Body of pancreas (tissue), 4 donors: ENCODE measurements around the gene EFCAB11. TPM values are rescaled to one million over a fixed set of nuclear protein-coding genes. Genes with fewer than 3 reads are reported as not detected.

Source experiments
- ATAC-seq: fragments of 150-250 bp; one replicate; pipeline ENCODE4 v1.9.1; 2016
- DNase-seq, 4 donors: peaks; one replicate each; pipeline ENCODE4 v3.0.0-alpha.2; 2019
- H3K27ac ChIP-seq, 4 donors: fragments of 200-600 bp; sonication (generic); 1 replicate in 3 of 4; 2 replicates in 1 of 4; pipeline versions ENCODE4 v1.5.1 to v1.6.1; 2016 to 2019; ENCODE audit warnings: mild to moderate bottlenecking in 1 of 4, mixed read lengths in 1 of 4, moderate library complexity in 1 of 4
- H3K27me3 ChIP-seq, 2 donors: fragments of 200-600 bp; sonication (generic); one replicate each; pipeline ENCODE4 v1.6.0; 2016; ENCODE audit warnings: mild to moderate bottlenecking in 1 of 2
- H3K36me3 ChIP-seq, 2 donors: fragments of 200-600 bp; sonication (generic); replicated peaks in 1 of 2; 2 replicates each; pipeline ENCODE4 v1.5.1; 2016; ENCODE audit warnings: low read depth in 2 of 2; ENCODE audit not compliant: insufficient read depth in 1 of 2
- H3K4me1 ChIP-seq: fragments of 200-600 bp; sonication (generic); one replicate; pipeline ENCODE4 v1.6.0; 2016
- H3K4me3 ChIP-seq, 2 donors: fragments of 200-600 bp; sonication (generic); 1 replicate in 1 of 2; 2 replicates in 1 of 2; pipeline ENCODE4 v1.5.1; 2016 to 2019
- H3K9me3 ChIP-seq, 3 donors: fragments of 200-600 bp; sonication (generic); 1 replicate in 2 of 3; 2 replicates in 1 of 3; pipeline ENCODE4 v1.5.1; 2016
- POLR2A ChIP-seq, 3 donors: fragments of 450-650 bp; IDR thresholded peaks; one replicate each; pipeline ENCODE4 v1.6.1; 2016; ENCODE audit warnings: antibody characterized with exemption in 3 of 3, mild to moderate bottlenecking in 2 of 3
- WGBS, 2 donors: methylation state at CpG; one replicate each; pipeline ENCODE4 v1.1.5; 2017; 5-methylcytosine and 5-hydroxymethylcytosine counted together
- intact Hi-C: fragments of 100-400 bp; cut with DNase I; formaldehyde crosslinking; loops from one replicate; pipeline ENCODE4 v1.15.1; 2023
- total RNA-seq, 2 donors: library from RNA; depleted of rRNA; stranded (reverse); fragments of >200 nt; gene quantifications; one replicate each; pipeline ENCODE4 v1.1.0, GENCODE V29; 2016
- TF ChIP-seq, protein P1 (sequence below), 7 experiments: fragments of 450-650 bp in 4 of 7; fragments of 200-600 bp in 3 of 7; sonication (generic) in 3 of 7; IDR thresholded peaks; one replicate each; pipeline ENCODE4 v1.5.1; 2016 to 2019; ENCODE audit warnings: antibody characterized with exemption in 7 of 7

The EFCAB11 gene
- total RNA-seq, 2 donors from 2014 or later: 1.6 to 2.9 TPM

DNA sequence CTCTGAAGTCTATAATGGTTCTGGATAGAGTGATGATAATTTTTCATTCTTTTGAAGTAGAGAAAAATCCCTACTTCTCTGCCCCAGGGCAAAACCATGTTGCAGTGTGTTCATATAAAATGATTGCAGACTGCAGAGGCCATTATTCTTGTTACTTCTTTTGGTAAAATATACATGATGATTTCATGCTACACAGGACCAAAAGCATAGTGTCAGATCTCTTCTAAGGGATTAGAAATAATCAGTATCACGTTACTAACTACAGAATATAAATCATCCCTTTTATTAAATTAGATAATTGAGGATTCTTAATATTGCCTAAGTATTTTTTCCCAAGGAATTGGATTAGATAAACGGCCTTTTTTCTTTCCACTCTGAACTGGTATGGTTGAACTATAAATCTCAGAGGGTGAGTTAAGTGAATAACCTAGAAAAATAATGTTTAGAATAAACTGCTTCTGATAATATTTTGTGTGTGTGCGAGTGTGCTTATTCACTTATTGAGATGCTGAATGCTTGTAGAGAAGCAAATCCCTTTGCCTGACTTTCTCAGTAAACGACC lies 156.2 kb downstream of the EFCAB11 start:
- intact Hi-C loops: no loop called here
- Histone ChIP-seq H3K9me3 (no peaks in the 10 kb centered on the region), H3K27ac (no peak overlapping the region), H3K36me3 (no peaks in the 10 kb centered on the region), H3K27me3 (no peaks in the 10 kb centered on the region), H3K4me3 (no peak overlapping the region), H3K4me1 (no peaks in the 10 kb centered on the region)
- no peak for TF ChIP-seq POLR2A (IDR thresholded peaks at IDR 0.05)
- TF ChIP-seq, protein P1, sequence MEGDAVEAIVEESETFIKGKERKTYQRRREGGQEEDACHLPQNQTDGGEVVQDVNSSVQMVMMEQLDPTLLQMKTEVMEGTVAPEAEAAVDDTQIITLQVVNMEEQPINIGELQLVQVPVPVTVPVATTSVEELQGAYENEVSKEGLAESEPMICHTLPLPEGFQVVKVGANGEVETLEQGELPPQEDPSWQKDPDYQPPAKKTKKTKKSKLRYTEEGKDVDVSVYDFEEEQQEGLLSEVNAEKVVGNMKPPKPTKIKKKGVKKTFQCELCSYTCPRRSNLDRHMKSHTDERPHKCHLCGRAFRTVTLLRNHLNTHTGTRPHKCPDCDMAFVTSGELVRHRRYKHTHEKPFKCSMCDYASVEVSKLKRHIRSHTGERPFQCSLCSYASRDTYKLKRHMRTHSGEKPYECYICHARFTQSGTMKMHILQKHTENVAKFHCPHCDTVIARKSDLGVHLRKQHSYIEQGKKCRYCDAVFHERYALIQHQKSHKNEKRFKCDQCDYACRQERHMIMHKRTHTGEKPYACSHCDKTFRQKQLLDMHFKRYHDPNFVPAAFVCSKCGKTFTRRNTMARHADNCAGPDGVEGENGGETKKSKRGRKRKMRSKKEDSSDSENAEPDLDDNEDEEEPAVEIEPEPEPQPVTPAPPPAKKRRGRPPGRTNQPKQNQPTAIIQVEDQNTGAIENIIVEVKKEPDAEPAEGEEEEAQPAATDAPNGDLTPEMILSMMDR (IDR thresholded peaks at IDR 0.05): no peak
- WGBS, 2 donors: 76 to 81% methylated on average over 4 of the region's 4 CpGs
- DNase-seq: no peak
- ATAC-seq: no peak

GRCh38 chr14:89797148-89797547 lies 157.4 kb downstream of the EFCAB11 start:
- no peaks in the 10 kb centered on the region for H3K9me3 ChIP-seq
- WGBS, 2 donors: 60 to 67% methylated on average over 5 of the region's 5 CpGs
- no peak for DNase-seq
- H3K27ac ChIP-seq: no peak overlapping the region
- no peak for ATAC-seq
- H3K4me1 ChIP-seq: no peaks in the 10 kb centered on the region
- TF ChIP-seq POLR2A (IDR thresholded peaks at IDR 0.05): no peak
- TF ChIP-seq, protein P1 (IDR thresholded peaks at IDR 0.05): no peak
- H3K27me3 ChIP-seq: no peaks in the 10 kb centered on the region
- H3K4me3 ChIP-seq: no peak overlapping the region
- intact Hi-C loops: no loop called here
- H3K36me3 ChIP-seq: no peaks in the 10 kb centered on the region

DNA sequence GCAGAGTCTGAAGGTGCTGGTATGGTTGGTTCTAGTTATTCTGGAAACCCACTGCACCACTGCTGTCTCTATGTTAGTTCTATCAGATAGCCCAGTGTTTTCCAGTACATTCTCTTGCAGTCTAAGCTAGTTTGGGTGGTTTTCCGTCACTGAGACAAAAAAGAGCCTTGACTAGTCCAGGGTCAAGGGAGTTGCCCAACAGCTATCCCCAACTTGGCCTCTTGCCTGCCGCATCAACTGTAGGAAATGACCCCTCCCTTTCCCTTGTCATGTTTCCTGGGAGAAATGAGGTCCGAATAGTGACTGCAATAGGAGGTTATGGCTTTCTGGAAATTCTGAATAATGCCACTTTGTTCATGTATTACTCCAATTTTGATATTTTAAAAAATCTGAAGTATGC lies 160.4 kb downstream of the EFCAB11 start:
- Histone ChIP-seq H3K27me3 (no peaks in the 10 kb centered on the region), H3K27ac (no peak overlapping the region)

GRCh38 chr14:89793367-89793716 lies 161.2 kb downstream of the EFCAB11 start:
- Histone ChIP-seq H3K4me1 (no peaks in the 10 kb centered on the region), H3K4me3 (no peak overlapping the region), H3K27ac (no peak overlapping the region), H3K27me3 (no peaks in the 10 kb centered on the region), H3K36me3 (no peaks in the 10 kb centered on the region), H3K9me3 (no peaks in the 10 kb centered on the region)
- intact Hi-C loops: no loop called here
- ATAC-seq (no peak), DNase-seq (no peak)
- TF ChIP-seq, protein P1 (IDR thresholded peaks at IDR 0.05): no peak
- no peak for TF ChIP-seq POLR2A (IDR thresholded peaks at IDR 0.05)
- WGBS, 2 donors: 87 to 94% methylated on average over 2 of the region's 2 CpGs

More for the DNA sequence above, 160.4 kb downstream of the EFCAB11 start:
- TF ChIP-seq, protein P1 (IDR thresholded peaks at IDR 0.05): no peak
- no peak for TF ChIP-seq POLR2A (IDR thresholded peaks at IDR 0.05)
- intact Hi-C loops: no loop called here
- DNase-seq: peak in 1 of 4 donors; percentile 13
- Histone ChIP-seq H3K4me1 (no peaks in the 10 kb centered on the region), H3K9me3 (no peaks in the 10 kb centered on the region), H3K36me3 (no peaks in the 10 kb centered on the region), H3K4me3 (no peak overlapping the region)
- ATAC-seq: no peak
- 70 to 85% methylated on average over 3 of the region's 3 CpGs for WGBS, 2 donors
